Natural killer cell (primary cell): ENCODE results near the gene PPP2R2C. TPM values are rescaled to one million over a fixed set of nuclear protein-coding genes. Genes with fewer than 3 reads are reported as not detected.

Experiments
- ATAC-seq, 3 donors: fragments of 150-1000 bp in 2 of 3; fragments of 200-7000 bp in 1 of 3; cut with Tn5 transposase; 1 replicate in 1 of 3; 2 replicates in 2 of 3; pipeline ENCODE4 v1.10.0; 2021; ENCODE audit warnings: mild to moderate bottlenecking in 2 of 3, moderate library complexity in 2 of 3
- DNase-seq, 2 donors: peaks; one replicate each; pipeline versions ENCODE4 v3.0.0 to v3.0.0-alpha.2; 2013 to 2021; ENCODE audit warnings: mixed read lengths in 1 of 2
- H3K27ac ChIP-seq: one replicate; pipeline ENCODE4 v1.5.1; 2013; ENCODE audit warnings: mild to moderate bottlenecking, low read length
- H3K27me3 ChIP-seq: one replicate; pipeline ENCODE4 v1.6.1; 2013; ENCODE audit warnings: low read length; ENCODE audit not compliant: control insufficient read depth, insufficient read depth
- H3K36me3 ChIP-seq: one replicate; pipeline ENCODE4 v1.6.1; 2013; ENCODE audit warnings: low read length; ENCODE audit not compliant: control insufficient read depth, insufficient read depth
- H3K4me1 ChIP-seq: one replicate; pipeline ENCODE4 v1.6.1; 2013; ENCODE audit warnings: low read length; ENCODE audit not compliant: control insufficient read depth, insufficient read depth
- H3K4me3 ChIP-seq: one replicate; pipeline ENCODE4 v1.5.1; 2013; ENCODE audit warnings: low read length
- H3K9me3 ChIP-seq: one replicate; pipeline ENCODE4 v1.6.1; 2013; ENCODE audit warnings: low read length; ENCODE audit not compliant: control insufficient read depth, insufficient read depth
- H3K27ac Mint-ChIP-seq, 2 donors: one replicate each; pipeline ENCODE4 v1.8.0; 2022; ENCODE audit warnings: mild to moderate bottlenecking in 2 of 2, mixed read lengths in 2 of 2, moderate library complexity in 1 of 2
- H3K27me3 Mint-ChIP-seq, 2 donors: one replicate each; pipeline ENCODE4 v1.8.0; 2022; ENCODE audit warnings: low read depth in 2 of 2, mixed read lengths in 2 of 2
- H3K36me3 Mint-ChIP-seq: one replicate; pipeline ENCODE4 v1.8.0; 2022; ENCODE audit warnings: mixed read lengths
- H3K4me1 Mint-ChIP-seq, 2 donors: one replicate each; pipeline ENCODE4 v1.8.0; 2022; ENCODE audit warnings: mixed read lengths in 2 of 2
- H3K4me3 Mint-ChIP-seq: one replicate; pipeline ENCODE4 v1.8.0; 2022; ENCODE audit warnings: mild to moderate bottlenecking, moderate library complexity, mixed read lengths
- H3K9me3 Mint-ChIP-seq, 2 donors: one replicate each; pipeline ENCODE4 v1.8.0; 2022; ENCODE audit warnings: mixed read lengths in 2 of 2
- CTCF ChIP-seq: fragments of 200-600 bp; IDR thresholded peaks from one replicate; pipeline ENCODE4 v1.8.0; 2022; ENCODE audit warnings: antibody characterized with exemption
- WGBS: methylation state at CpG from one replicate; pipeline ENCODE4 v1.1.7; 2013; ENCODE audit warnings: missing lambda C conversion rate; ENCODE audit not compliant: insufficient coverage; 5-methylcytosine and 5-hydroxymethylcytosine counted together
- intact Hi-C: fragments of 100-400 bp; cut with micrococcal nuclease; formaldehyde crosslinking; loops from one replicate; pipeline ENCODE4 v1.14.2; 2022
- total RNA-seq, 4 donors: library from RNA; stranded (reverse); fragments of 120-200 nt in 1 of 4; gene quantifications; one replicate each; pipeline versions ENCODE4 v1.2.3 to v1.2.4, GENCODE V29; 2013 to 2022

The PPP2R2C gene
- total RNA-seq, 3 donors from 2014 or later (not counting 1 experiment from before 2014, with no cell fraction given), result not detected

GRCh38 chr4:6349896-6350603, 122.4 kb downstream of the PPP2R2C start:
- 81% methylated on average over 19 of the region's 19 CpGs for WGBS
- no peak overlapping the region for H3K4me3 Mint-ChIP-seq
- no peaks in the 10 kb centered on the region for H3K9me3 ChIP-seq
- TF ChIP-seq CTCF, result no peak
- H3K9me3 Mint-ChIP-seq, result no peaks in the 10 kb centered on the region
- DNase-seq (no peak), ATAC-seq (no peak)
- no peak overlapping the region for H3K27ac Mint-ChIP-seq
- intact Hi-C loops, result no loop called here
- peaks cover 7 to 13% of the 10 kb centered on the region in 2 donors for H3K27me3 Mint-ChIP-seq
- peaks cover 2 to 15% of the 10 kb centered on the region in 2 donors for H3K4me1 Mint-ChIP-seq
- H3K4me3 ChIP-seq, result no peak overlapping the region
- H3K4me1 ChIP-seq, result no peaks in the 10 kb centered on the region
- no peak overlapping the region for H3K27ac ChIP-seq
- H3K27me3 ChIP-seq, result no peaks in the 10 kb centered on the region
- no peaks in the 10 kb centered on the region for H3K36me3 ChIP-seq
- H3K36me3 Mint-ChIP-seq, result no peaks in the 10 kb centered on the region

- TF ChIP-seq CTCF, result no peak
- intact Hi-C loops, result no loop called here
- H3K4me3 ChIP-seq, result no peak overlapping the region
- H3K4me1 ChIP-seq, result no peaks in the 10 kb centered on the region
- WGBS, result 71% methylated on average over 4 of the region's 4 CpGs
- no peaks in the 10 kb centered on the region for H3K27me3 ChIP-seq
- no peaks in the 10 kb centered on the region for H3K9me3 ChIP-seq
- H3K36me3 ChIP-seq, result no peaks in the 10 kb centered on the region
- Mint-ChIP-seq H3K27me3 (peaks cover 7 to 13% of the 10 kb centered on the region in 2 donors), H3K4me1 (peaks cover 0 to 6% of the 10 kb centered on the region in 2 donors), H3K27ac (no peak overlapping the region), H3K9me3 (no peaks in the 10 kb centered on the region), H3K36me3 (no peaks in the 10 kb centered on the region), H3K4me3 (no peak overlapping the region)
- no peak overlapping the region for H3K27ac ChIP-seq
- DNase-seq, result no peak
- ATAC-seq, result no peak
Observed at GRCh38 chr4:6348408-6348807, 124.0 kb downstream of the PPP2R2C start.

- H3K9me3 Mint-ChIP-seq, result no peaks in the 10 kb centered on the region
- 82% methylated on average over 16 of the region's 17 CpGs for WGBS
- ATAC-seq (no peak), DNase-seq (no peak)
- H3K27ac ChIP-seq, result no peak overlapping the region
- H3K4me3 Mint-ChIP-seq, result no peak overlapping the region
- peaks cover 5 to 11% of the 10 kb centered on the region in 2 donors for H3K27me3 Mint-ChIP-seq
- H3K27ac Mint-ChIP-seq, result no peak overlapping the region
- H3K9me3 ChIP-seq, result no peaks in the 10 kb centered on the region
- intact Hi-C loops, result no loop called here
- H3K36me3 ChIP-seq, result no peaks in the 10 kb centered on the region
- no peaks in the 10 kb centered on the region for H3K36me3 Mint-ChIP-seq
- no peak for TF ChIP-seq CTCF
- no peaks in the 10 kb centered on the region for H3K4me1 ChIP-seq
- no peaks in the 10 kb centered on the region for H3K27me3 ChIP-seq
- H3K4me3 ChIP-seq, result no peak overlapping the region
- H3K4me1 Mint-ChIP-seq, result peaks cover 0 to 6% of the 10 kb centered on the region in 2 donors
Observed at GRCh38 chr4:6347511-6348045, 124.8 kb downstream of the PPP2R2C start.
